K562 (cell line): ENCODE data around the gene ADAMTS7. TPM values are rescaled to one million over a fixed set of nuclear protein-coding genes. Genes with fewer than 3 reads are reported as not detected.

Experiments
- ATAC-seq: fragments of 200-7000 bp; cut with Tn5 transposase; 3 replicates; pipeline ENCODE4 v1.9.1; 2020; ENCODE audit warnings: moderate library complexity
- BruUV-seq: library from RNA; stranded (reverse); fragments of 400-500 nt; replicated peaks from 2 replicates; lab custom pipeline; 2021; lab: Mats Ljungman, UMichigan
- CTCF ChIA-PET: fragments of 300-600 bp; formaldehyde crosslinking; extraction: SDS; loops from one replicate; lab custom pipeline; 2021; ENCODE audit warnings: low intra/inter-chr PET ratio; lab: Yijun Ruan, JAX
- POLR2A ChIA-PET: fragments of 300-600, 350-650 bp; sonication (Branson Sonifier 250); formaldehyde crosslinking; extraction: SDS; loops from one replicate; lab custom pipeline; 2021; ENCODE audit warnings: antibody characterized with exemption, inconsistent platforms; lab: Yijun Ruan, JAX
- DNase-seq, 4 experiments: peaks; one replicate each; pipeline versions ENCODE4 v3.0.0 to v3.0.0-alpha.2; 2011 to 2018; ENCODE audit warnings: low spot score in 3 of 4, mixed read lengths in 3 of 4; ENCODE audit errors: extremely low read depth in 1 of 4
- FAIRE-seq: peaks from 2 replicates; lab custom pipeline; 2011; peaks lifted over from hg19 to GRCh38; lab: Jason Lieb, UNC
- H2AFZ ChIP-seq: 2 replicates; pipeline ENCODE4 v1.6.0; 2011; ENCODE audit warnings: low read depth, low read length, control low read depth, inconsistent platforms
- H3K27ac ChIP-seq: fragments of 200-600 bp; 3 replicates; pipeline ENCODE4 v1.8.0; 2011; ENCODE audit warnings: low read depth, mild to moderate bottlenecking, control low read depth, inconsistent platforms, low read length, moderate library complexity, mixed read lengths; ENCODE audit errors: extremely low read depth
- H3K27me3 ChIP-seq, 2 experiments: fragments of 300-600 bp in 1 of 2; 2 replicates in 1 of 2; 3 replicates in 1 of 2; pipeline versions ENCODE4 v1.6.0 to v1.8.0; 2011; ENCODE audit warnings: inconsistent platforms in 2 of 2, low read length in 2 of 2, mild to moderate bottlenecking in 1 of 2, mixed read lengths in 1 of 2, moderate library complexity in 1 of 2; ENCODE audit not compliant: control insufficient read depth in 2 of 2, insufficient read depth in 2 of 2
- H3K36me3 ChIP-seq: fragments of 300-600 bp; 3 replicates; pipeline ENCODE4 v1.8.0; 2011; ENCODE audit warnings: mild to moderate bottlenecking, low read length, inconsistent platforms; ENCODE audit not compliant: control insufficient read depth, insufficient read depth
- H3K4me1 ChIP-seq, 2 experiments: fragments of 200-600 bp in 1 of 2; replicated peaks in 1 of 2; 2 replicates in 1 of 2; 3 replicates in 1 of 2; pipeline versions ENCODE4 v1.5.1 to v1.8.0; 2011; ENCODE audit warnings: inconsistent platforms in 2 of 2, low read length in 2 of 2, mild to moderate bottlenecking in 1 of 2, mixed read lengths in 1 of 2, moderate library complexity in 1 of 2; ENCODE audit not compliant: control insufficient read depth in 2 of 2, insufficient read depth in 2 of 2
- H3K4me2 ChIP-seq: 2 replicates; pipeline ENCODE4 v1.6.1; 2011; ENCODE audit warnings: low read length, control low read depth, inconsistent platforms, mixed read lengths; ENCODE audit not compliant: insufficient read depth
- H3K4me3 ChIP-seq: fragments of 200-600 bp; sonication (generic), shearing (Covaris generic); 2 replicates; pipeline ENCODE4 v1.5.1; 2016; ENCODE audit warnings: control low read depth, inconsistent platforms
- H3K79me2 ChIP-seq: fragments of 200-600 bp; 3 replicates; pipeline ENCODE4 v1.8.0; 2011; ENCODE audit warnings: low read length, inconsistent platforms; ENCODE audit not compliant: control insufficient read depth, insufficient read depth
- H3K9ac ChIP-seq, 2 experiments: 2 replicates each; pipeline versions ENCODE4 v1.6.0 to v1.6.1; 2011; ENCODE audit warnings: low read depth in 2 of 2, low read length in 2 of 2, control low read depth in 1 of 2, inconsistent platforms in 1 of 2, mild to moderate bottlenecking in 1 of 2, mixed read lengths in 1 of 2; ENCODE audit not compliant: insufficient read depth in 1 of 2
- H3K9me1 ChIP-seq: one replicate; pipeline ENCODE4 v1.6.0; 2011; ENCODE audit warnings: inconsistent platforms, mild to moderate bottlenecking, low read length, moderate library complexity; ENCODE audit not compliant: control insufficient read depth, insufficient read depth
- H3K9me3 ChIP-seq: replicated peaks from 2 replicates; pipeline ENCODE4 v1.5.1; 2011; ENCODE audit warnings: low read depth, low read length, inconsistent platforms; ENCODE audit not compliant: control insufficient read depth, insufficient read depth
- H4K20me1 ChIP-seq: replicated peaks from 2 replicates; pipeline ENCODE4 v1.6.1; 2011; ENCODE audit warnings: low read length, inconsistent platforms, mixed read lengths; ENCODE audit not compliant: control insufficient read depth, insufficient read depth
- AFF1 ChIP-seq, 2 experiments: fragments of 450-650 bp; IDR thresholded peaks; 2 replicates each; pipeline ENCODE4 v1.6.1; 2018; ENCODE audit warnings: mild to moderate bottlenecking in 2 of 2, low read depth in 1 of 2; ENCODE audit not compliant: partially characterized antibody in 2 of 2
- BCOR ChIP-seq: fragments of 450-650 bp; IDR thresholded peaks from 2 replicates; pipeline ENCODE4 v1.6.1; 2016
- COPS2 ChIP-seq: fragments of 450-650 bp; conservative IDR thresholded peaks from 2 replicates; pipeline ENCODE4 v1.6.1; 2016; ENCODE audit warnings: mild to moderate bottlenecking, moderate library complexity
- KDM4B ChIP-seq, 2 experiments: fragments of 450-650 bp in 1 of 2; sonication (generic) in 1 of 2; IDR thresholded peaks; 2 replicates each; pipeline ENCODE4 v1.6.1; 2016 to 2017; ENCODE audit warnings: borderline replicate concordance in 2 of 2, antibody characterized with exemption in 1 of 2, low read depth in 1 of 2, mild to moderate bottlenecking in 1 of 2
- NELFE ChIP-seq: IDR thresholded peaks from 2 replicates; pipeline ENCODE4 v1.6.1; 2011; ENCODE audit warnings: mild to moderate bottlenecking; ENCODE audit not compliant: insufficient read depth, insufficient read length
- RBM25 ChIP-seq: fragments of 200-400 bp; formaldehyde crosslinking; IDR thresholded peaks from 2 replicates; pipeline ENCODE4 v1.6.1; 2018; ENCODE audit warnings: low read length, low read depth, moderate library complexity; ENCODE audit not compliant: severe bottlenecking
- ZFP36 ChIP-seq: fragments of 150-350 bp; IDR thresholded peaks from 2 replicates; pipeline ENCODE4 v1.6.1; 2018; ENCODE audit warnings: low read length, low read depth; ENCODE audit not compliant: partially characterized antibody
- ZNF12 ChIP-seq: sonication (generic); formaldehyde crosslinking; IDR thresholded peaks from 2 replicates; pipeline ENCODE4 v1.4.0; 2020; ENCODE audit warnings: mild to moderate bottlenecking, missing genetic modification reagents
- WGBS: fragments of 100-300 bp; shearing (Covaris generic); methylation state at CpG from one replicate; pipeline ENCODE4 v1.1.6; 2016; ENCODE audit warnings: low coverage, mixed read lengths; ENCODE audit not compliant: insufficient coverage; ENCODE audit errors: missing lambda C conversion rate; 5-methylcytosine and 5-hydroxymethylcytosine counted together
- in situ Hi-C: fragments of 300-500 bp; cut with MboI; formaldehyde crosslinking; loops from 4 replicates; pipeline ENCODE4 v1.15.0; 2018; ENCODE audit warnings: inconsistent platforms, mixed read lengths
- intact Hi-C: fragments of 100-400 bp; cut with micrococcal nuclease; formaldehyde crosslinking; loops from 2 replicates; pipeline ENCODE4 v1.14.2; 2022
- polyA plus RNA-seq, 8 experiments: library from polyadenylated mRNA; depleted of rRNA in 4 of 8; stranded (reverse) in 5 of 8; unstranded in 3 of 8; fragments of >200 nt; fragmentation: Nextera tagmentation in 2 of 8; fragmentation: Illumina TruSeq in 1 of 8; extraction: Ambion mirVana in 2 of 8; extraction: Trizol in 1 of 8; gene quantifications; 2 replicates each; pipeline versions ENCODE4 v1.2.1 to v1.2.3, GENCODE V29; 2011 to 2014; ENCODE audit warnings: inconsistent platforms in 1 of 8, missing spikeins in 1 of 8
- total RNA-seq, 7 experiments: library from RNA; depleted of rRNA in 6 of 7; stranded (reverse); fragments of >200 nt in 6 of 7; fragmentation: Illumina TruSeq in 2 of 7; extraction: Trizol in 2 of 7; gene quantifications; 2 replicates each; pipeline versions ENCODE4 v1.2.1 to v1.2.3, GENCODE V29; 2011 to 2021; ENCODE audit warnings: low replicate concordance in 1 of 7

Gene ADAMTS7
- total and polyA plus RNA-seq, 9 of the 15 experiments (the other 6 are each of a cell fraction or from before 2014, with no cell fraction given): 0.05 to 0.07 TPM; not detected in 7

- TF ChIP-seq AFF1 (IDR thresholded peaks at IDR 0.05; ENCODE audit: low read depth in 1 of 2, partially characterized antibody in 2 of 2) (no peak), KDM4B (IDR thresholded peaks at IDR 0.05; ENCODE audit: borderline replicate concordance in 2 of 2, low read depth in 1 of 2) (no peak), NELFE (no peak), COPS2 (no peak)
These were observed 25.9 kb upstream of the ADAMTS7 start (continued) for GRCh38 chr15:78837131-78837530.

GRCh38 chr15:78836333-78836732, 25.1 kb upstream of the ADAMTS7 start:
- Histone ChIP-seq H4K20me1 (peaks cover 4% of the 10 kb centered on the region; the same call in 1 of the 2 replicates), H3K4me1 (peaks cover 0 to 6% of the 10 kb centered on the region in 2 experiments; a peak in 2 of 5 replicates)
- DNase-seq: no peak
- no TSS peak for BruUV-seq
- TF ChIP-seq BCOR: 0 out of 2 replicates have a peak, but pooled peaks have one; percentile 45
- no peak for TF ChIP-seq ZNF12 (CRISPR knock-in tag)
- peak; percentile 86 for TF ChIP-seq RBM25
- peak; percentile 64 for TF ChIP-seq ZFP36
- TF ChIP-seq, all 486 proteins: peak for 3
- no peak overlapping the region for H3K9ac ChIP-seq
- H3K27me3 ChIP-seq: peaks cover 31 to 64% of the 10 kb centered on the region in 2 experiments
- H3K36me3 ChIP-seq: no peaks in the 10 kb centered on the region
- in situ Hi-C loops: no loop called here
- no peak overlapping the region for H3K27ac ChIP-seq
- no peak overlapping the region for H3K4me3 ChIP-seq
- H3K9me3 ChIP-seq: no peaks in the 10 kb centered on the region
- POLR2A ChIA-PET: interaction anchor here (1.0 kb wide), 1 partner anchor 8 kb away, joined by 4 read pairs; no protein-coding TSS in a partner anchor
- H2AFZ ChIP-seq: no peak overlapping the region
- WGBS: 0% methylated on average over 1 of the region's 1 CpG
- FAIRE-seq (no peak), ATAC-seq (no peak)
- no peak overlapping the region for H3K4me2 ChIP-seq
- no peaks in the 10 kb centered on the region for H3K9me1 ChIP-seq
- intact Hi-C loops: no loop called here
- no peaks in the 10 kb centered on the region for H3K79me2 ChIP-seq
- CTCF ChIA-PET: no interaction called here
